ENCODE measurements around the gene C16orf74.
A peak's percentile ranks its signal among the peaks of the same experiment; 100 is the strongest.

Gene C16orf74

DNA sequence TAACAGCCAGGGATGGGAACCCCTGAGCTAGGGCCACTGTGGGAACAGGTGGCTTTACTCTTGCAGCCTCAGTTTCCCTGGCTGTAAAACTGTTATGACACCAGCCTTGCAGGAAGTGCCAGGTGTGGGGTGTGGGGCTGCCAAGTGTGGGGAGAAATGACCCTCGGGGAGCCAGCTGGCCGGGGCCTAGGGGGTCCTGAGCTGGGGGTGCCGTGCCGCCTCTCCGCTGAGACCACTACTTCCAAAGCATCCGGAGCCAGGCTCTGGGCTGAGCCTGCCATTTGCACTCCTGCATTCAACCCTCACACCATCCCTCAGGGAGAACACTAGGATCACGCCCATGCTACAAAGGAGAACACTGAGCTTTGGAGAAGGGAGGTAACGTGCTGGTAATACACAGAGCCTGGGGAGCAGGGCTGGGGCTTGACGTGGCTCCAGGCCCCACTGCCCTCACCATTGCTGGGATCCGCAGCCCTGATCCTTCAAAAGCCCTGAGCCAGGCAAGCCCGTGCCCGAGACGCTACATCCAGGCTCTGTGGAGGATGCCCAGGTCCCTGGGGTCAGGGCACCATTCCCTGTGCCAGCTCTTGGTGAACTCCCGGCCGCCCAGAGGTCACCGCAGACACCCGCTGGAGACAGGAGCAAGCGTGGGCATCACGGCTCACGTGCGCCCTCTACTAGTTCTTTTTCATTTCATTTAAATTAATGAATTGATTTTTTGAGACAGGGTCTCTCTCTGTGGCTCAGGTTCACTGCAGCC is 33.3 kb downstream of the C16orf74 start:
- peak; percentile 59 for DNase-seq (ENCODE audit: low spot score)

DNA sequence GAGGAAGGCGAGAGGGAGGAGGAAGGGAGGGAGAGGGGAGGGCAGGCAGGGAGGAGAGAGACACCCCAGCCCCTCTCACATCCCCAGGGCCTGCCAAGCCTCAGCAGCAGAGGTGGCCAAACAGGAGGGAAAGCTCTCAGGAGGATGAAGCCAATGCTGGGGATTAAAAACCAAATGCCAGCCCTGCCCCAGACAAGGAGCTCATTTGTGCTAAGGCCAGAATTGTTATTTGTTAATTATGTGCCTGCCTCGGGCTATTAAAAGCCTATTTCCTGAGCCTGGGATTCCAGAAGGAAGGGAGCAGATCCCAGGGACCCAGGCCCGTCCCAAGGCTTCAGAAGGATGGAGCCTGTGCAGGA is 34.2 kb downstream of the C16orf74 start:
- no peak for DNase-seq (ENCODE audit: low spot score)

DNA sequence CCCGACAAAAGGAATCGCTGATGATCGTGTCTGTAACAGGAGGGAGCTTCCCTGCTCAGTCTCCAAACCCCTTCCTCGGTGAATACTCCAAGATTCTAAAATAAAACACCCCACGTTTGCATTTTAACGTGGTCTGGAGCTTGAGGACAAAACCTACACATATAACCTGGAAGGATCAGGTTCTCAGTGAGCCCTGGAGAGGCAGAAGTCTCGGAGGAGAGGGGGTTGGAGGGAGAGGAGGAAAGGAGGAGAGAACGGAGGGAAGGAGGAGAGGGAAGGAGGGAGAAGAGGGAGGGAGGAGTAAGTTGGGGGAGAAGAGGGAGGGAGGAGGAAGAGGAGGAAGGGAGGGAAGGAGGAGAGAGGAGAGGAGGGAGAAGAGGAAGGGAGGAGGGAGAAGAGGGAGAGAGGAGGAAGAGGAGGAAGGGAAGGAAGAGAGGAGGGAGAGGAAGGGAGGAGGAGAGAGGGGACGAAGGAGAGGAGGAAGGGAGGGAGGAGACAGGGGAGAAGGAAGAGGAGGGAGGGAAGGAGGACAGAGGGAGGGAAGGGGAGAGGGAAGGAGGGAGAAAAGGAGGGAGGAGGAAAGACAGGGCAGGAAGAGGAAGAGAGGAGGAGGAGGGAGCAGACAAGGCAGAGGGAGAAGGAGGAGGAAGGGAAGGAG is 34.7 kb downstream of the C16orf74 start:
- no peak for DNase-seq (ENCODE audit: low spot score)

DNA sequence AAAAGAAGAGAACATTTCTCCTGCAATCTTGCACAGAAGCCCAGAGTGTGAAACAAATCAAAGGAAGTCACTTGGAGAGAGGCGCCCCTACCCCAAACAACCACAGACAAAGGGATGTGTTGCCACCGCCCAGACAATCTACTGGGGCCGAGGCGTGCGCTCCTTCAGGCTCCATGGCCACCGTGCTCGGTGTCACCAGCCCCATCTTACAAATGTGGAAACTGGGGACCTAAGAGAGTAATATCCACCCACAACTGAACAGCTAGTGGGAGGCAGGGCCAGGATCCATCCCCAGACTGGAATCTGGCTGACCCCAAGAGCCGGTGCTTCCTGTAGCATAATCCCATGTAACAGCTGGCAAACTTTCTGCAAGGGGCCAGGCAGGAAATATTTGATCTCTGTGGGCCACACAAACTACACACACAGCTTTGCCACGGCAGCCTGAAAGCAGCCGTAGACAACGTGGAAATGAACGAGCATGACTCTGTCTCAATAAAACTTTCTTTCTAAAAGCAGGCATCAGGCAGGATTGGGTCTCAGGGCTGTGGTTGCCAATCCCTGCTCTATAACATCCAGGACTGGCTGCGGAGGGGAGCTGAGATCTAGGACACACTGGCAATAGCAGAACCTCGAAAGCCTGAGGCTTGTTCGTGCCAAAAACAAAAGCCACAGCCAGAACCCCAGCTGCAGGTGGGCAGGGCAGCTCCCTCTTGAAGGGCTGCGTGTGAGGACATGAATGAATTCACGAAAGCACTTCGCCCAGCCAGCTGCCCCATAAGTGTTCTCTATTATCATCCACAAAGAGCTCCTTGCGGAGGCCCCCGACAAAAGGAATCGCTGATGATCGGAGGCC is 35.5 kb downstream of the C16orf74 start:
- DNase-seq (ENCODE audit: low spot score), result peak; percentile 36

DNA sequence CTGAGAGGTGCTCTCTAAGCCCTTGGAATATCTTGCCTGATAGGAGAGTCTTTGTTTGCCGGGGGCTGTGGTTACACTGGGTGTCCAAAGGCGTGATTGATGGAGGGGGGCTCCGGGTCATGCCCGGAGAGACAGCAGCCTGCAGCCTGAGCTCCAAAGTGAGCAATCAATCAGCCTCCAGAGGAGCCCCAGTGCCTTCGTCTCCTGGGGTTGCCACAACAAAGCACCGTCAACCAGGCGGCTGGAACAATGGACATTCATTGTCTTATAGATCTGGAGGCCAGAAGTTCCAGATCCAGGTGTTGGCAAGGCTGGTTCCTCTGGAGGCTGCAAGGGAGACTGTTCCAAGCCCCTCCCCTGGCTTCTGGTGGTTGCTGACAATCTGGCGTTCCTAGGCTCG is 38.1 kb downstream of the C16orf74 start:
- peak; percentile 70 for DNase-seq (ENCODE audit: low spot score)

DNA sequence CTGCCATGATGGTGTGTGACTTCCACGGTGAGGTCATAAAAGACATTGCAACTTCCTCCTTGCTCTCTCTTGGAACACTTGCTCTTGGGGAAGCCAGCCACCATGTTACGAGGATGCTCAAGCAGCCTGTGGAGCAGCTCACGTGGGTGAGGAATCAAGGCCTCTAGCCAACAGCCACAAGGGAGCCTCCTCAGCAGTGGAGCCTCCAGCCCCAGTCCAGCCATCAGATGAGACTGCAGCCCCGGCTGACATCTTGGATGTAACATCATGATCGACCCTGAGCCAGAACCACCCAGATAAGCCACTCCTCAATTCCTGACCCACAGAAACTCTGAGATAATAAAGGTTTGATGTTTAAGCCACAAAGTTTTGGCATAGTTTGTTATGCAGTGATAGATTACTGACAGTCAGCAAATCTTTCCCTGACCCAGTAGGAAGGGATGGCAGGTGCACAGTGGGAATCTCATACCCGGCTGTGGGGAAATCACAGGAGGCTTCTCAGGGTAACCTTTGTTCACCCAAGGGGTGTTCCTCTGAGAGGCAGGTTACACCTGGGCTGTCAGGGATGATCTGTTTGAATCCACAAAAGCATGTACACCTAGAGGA is 38.8 kb downstream of the C16orf74 start:
- DNase-seq (ENCODE audit: low spot score), result no peak

DNA sequence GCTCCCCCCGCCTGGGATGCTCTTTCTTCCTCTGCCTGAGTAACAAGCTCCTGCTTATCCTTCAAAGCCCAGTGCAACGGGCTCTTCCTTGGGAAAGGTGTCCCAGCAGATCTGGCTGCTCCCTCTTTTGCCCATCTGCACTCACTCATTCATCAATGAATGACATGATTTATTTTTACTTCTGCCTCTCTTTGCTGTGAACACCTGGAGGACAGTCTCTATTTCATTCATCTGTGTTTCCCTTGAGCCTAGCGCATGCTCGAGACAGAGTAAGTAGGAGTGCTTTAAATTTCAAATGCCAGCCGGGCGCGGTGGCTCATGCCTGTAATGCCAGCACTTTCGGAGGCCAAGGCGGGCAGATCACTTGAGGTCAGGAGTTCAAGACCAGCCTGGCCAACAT is 40.2 kb downstream of the C16orf74 start:
- DNase-seq (ENCODE audit: low spot score), result no peak

DNA sequence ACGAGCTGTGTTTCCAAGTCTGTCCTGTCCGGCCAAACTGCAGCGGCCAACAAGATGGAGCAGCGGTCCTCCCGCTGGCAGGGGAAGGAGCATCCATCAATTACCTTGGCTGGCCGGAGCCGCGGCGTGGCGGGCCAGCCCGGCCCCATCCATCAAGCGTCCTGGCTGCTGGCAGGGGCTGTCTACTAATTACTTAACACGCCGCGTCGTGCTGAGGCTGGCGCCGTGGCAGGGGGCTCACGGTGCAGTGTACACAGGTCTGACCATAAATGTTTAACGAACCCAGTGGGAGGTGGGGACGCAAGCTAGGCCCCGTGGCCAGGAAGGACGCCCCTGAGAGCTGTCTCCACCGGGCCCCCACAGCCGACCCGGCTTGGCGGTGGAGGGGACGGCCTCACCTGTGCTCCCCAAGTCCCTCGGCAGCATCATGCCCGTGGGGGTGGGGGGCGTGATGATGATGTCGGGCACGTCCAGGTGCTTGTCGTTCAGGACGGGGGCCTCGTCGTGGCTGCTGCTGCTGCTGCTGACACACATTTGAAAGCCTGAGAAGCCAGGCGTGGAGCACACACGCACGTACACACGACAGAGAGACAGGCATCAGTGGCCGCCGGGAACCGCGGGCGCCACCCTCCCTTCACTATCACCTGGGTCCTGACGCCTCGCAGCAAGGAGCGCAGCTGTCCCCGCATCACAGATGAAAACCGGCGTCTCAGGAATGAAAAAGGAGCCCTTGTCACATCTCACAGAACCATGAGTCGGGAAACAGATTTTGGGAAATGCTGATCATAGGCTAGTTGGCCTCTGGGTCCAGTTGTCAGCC is 40.9 kb downstream of the C16orf74 start:
- DNase-seq (ENCODE audit: low spot score), result no peak

DNA sequence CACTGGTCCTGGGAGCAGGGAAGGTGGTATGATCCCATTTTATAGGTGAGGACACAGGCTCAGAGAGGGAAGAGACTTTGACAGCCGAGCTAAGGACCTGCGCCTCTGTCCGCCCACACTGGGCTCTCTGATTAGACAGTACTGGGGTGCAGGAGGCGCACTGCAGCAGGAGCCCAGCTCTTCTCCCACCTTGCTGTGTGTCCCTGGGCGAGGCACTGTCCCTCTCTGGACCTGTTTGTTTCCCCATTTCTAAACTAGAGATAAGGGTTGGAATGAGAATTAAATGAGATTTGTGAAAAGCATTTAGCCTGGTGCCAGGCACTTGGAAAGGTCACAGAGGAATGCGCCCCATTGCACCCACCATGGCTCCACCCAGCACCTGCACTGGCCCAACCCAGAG is 42.6 kb downstream of the C16orf74 start:
- DNase-seq (ENCODE audit: low spot score), result no peak

DNA sequence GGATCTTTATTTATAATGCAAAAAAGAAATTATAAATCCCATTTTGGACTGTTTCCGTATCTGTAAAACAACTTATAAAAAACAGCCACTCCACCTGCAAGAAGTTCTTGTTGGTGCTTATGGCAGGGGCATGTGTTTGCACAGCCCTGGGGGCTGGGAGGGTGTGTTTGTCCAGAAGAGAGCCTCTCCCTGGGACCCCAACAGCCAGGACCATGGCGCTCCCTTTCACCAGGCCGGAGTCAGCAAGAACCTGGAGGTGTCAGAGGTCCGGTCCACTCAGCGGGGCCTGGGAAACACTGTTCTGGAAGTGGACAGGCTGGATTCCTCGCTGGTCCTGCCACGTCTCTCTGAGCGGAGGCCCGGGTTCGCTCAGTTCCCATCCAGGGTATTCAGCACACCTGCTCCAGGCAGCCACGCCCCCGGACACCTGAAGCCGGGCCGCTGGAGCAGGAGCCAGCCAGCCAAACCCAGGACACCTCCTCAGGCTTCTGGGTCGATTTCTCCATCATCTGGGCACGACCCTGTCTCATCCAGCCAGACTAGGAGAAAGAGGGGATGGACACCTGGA is 43.3 kb downstream of the C16orf74 start:
- no peak for DNase-seq (ENCODE audit: low spot score)

DNA sequence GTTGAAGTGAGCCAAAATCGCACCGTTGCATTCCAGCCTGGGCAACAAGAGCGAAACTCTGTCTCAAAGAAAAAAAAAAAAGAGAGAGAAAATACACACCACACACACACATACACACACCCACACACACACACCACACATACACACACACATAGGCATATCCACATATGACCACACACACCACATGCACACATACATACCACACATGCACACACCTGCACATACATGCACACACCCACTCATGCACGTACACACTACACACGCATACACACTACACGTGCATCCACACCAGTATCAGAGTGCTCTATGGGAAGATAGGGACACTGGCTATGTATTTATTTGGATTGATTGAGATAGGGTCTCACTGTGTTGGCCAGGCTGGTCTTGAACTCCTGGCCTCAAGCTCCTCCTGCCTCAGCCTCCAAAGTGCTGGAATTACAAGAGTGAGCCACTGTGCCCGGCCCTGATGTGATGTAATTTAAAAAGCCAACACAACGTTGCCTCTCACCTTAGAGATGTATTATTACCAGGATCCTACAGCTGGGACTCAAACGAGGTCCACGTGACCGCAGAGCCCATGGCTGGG is 44.4 kb downstream of the C16orf74 start:
- DNase-seq (ENCODE audit: low spot score), result no peak

DNA sequence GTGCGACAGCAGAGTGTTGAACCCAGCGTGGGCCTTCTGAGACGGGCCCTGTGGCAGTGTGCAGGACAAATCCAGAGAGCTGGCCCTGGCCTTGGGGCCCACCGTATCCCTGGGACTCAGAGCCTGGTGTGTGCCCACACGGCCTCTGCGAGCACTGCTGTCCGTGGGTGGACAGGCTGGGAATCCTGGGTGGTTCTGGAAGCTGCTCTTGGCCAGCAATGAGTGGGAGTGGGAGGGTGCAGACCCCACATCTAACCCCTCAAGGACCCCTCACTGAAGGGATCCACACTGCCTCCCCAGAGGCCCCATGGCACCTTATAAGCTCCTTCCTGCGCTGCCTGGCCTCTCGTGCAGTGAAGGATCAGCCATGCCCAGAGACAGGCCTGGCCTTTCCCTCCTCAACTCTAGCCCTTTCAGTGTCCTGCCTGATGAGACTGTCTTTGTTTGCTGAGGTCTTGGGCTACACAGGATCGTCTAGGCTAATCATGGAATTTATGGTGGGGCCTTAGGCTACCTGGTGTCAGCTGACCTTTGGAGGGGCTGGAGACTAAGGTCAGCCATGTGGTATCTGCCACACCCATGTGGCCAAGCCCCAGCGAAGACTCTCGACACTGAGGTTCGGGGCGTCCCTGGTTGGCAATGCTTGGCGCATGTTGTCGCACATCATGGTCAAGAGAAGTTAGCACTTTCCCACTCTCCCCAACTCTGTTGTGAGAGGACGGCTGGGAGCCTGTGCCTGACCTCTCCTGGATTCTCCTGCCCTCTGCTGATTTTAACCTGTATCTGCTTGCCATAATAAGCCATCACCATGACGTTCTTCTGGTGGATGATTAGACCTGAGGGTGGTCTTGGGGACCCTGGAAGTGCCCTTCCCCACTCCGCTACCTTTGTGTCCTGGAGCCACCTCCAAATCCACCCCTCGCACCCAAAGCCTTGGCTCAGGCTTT is 45.7 kb downstream of the C16orf74 start:
- no peak for DNase-seq (ENCODE audit: low spot score)

DNA sequence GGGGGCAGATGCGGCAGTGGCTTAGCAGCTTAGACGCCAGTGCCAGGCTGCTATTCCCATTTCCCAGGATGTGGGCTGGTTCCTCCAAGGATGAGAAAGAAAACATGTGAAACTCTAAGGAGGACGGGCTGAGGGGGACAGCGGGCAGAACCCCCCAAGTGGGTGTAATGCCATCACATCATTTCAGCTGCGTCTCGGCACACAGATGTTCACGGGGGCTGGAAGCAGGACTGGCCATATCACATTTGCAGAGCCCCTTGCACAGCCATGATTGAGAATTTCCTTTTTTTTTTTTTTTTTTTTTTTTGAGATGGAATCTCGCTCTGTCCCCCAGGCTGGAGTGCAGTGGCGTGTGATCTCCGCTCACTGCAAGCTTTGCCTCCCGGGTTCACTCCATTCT is 46.9 kb downstream of the C16orf74 start:
- DNase-seq (ENCODE audit: low spot score), result no peak

DNA sequence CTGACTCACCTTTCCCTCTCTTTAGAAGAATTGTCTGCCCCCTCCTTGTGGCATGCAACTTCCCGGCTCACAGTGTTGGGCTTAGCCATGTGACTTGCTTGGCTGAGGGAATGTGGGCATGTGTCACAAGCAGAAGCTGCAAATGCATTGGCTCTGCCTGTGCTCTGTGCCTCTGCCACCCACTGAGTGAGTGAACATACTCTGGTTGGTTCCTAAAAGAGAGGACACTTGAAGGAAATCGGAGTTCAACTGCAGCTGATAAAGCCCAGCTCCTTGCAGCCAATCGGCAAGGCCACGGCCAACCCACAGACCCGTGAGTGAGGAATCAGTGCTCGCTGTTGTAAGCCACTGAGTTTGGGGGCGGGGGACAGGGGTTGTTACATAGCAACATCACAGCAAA is 51.3 kb downstream of the C16orf74 start:
- DNase-seq (ENCODE audit: low spot score), result no peak

DNA sequence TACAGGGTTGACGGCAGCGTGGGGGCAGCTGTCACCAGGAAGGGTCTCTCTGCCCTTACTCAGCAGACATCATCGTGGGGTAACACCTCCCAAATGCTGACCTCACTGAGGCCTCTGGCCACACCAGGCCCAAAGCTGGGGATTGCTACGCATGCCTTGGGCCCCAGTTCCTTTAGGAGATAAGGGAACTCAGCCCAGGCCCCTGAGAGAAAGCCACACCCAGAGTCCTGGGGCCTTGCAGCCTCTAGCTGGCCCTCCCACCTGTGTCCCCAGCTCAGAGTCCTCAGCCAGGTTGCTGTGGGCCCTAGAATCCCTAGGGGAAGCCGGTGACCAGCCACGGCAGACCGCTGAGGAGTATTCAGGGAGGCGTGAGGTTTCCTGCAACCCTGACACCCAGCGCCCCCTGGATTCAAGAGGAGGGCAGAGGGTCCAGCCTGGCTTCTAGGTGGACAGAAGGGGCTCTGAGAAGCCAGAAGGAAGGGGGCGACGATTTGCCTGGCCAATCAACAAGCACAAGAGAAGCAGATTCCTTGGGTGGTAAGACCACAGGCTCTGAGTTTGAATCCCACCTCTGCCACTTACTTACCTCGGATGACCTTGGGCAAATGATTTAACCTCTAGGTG is 51.8 kb downstream of the C16orf74 start:
- no peak for DNase-seq (ENCODE audit: low spot score)

DNA sequence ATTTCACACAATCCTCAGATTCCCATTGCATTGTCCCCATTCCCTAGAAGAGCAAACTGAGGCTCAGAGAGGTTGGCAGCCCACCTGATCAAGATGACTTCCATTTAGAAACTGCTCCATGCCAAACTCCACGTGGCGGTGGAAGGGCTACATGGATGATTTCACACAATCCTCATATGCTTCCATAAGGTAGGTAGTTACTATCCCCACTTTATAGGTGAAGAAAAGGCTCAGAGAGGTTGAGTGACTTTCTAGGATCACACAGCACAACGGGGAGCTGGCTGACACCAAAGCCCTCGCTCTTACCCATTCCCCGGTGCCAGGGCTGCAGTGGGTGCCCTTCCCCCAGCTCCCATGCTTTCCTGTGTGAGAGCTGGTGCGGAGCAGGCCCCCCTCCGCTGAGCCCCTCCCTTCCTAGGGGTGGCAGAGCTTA is 52.4 kb downstream of the C16orf74 start:
- no peak for DNase-seq (ENCODE audit: low spot score)

DNA sequence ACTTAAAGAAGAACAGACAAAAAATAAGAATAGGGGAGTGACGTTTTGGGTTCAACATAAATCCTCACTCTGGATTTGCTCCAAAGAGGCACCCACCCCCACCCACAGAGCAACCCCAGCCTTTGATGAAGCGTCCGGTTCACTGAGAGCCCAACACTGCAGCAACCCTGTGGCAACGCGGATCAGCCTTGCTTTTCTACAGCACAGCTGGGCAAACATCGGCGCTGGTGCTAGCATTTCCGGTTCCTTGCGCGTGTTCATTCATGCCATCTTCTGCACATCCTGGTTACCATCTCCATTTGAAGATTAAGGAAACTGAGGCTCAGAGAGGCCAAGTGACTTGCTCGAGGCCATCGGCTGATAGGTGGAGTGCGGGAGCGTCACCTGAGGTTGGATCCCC is 53.5 kb downstream of the C16orf74 start:
- DNase-seq (ENCODE audit: low spot score), result no peak

DNA sequence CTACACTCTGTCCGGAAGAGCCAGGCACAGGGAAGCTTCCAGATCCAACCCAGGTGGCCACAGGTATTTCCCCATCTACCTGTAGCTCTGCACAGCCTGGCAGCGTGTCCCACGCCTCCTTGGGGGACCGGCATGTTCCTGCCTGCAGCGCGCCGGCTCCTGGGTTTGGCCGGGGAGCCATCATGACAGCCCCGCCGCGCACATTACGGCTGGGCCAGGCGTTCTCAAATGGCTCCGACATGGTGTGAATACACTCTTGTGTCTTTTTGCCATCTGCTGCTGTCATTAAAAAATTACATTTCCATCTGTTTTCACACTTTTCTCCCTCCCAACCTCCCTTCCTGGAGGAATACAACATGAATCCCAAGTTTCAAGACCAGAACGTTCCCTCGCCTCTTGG is 54.1 kb downstream of the C16orf74 start:
- no peak for DNase-seq (ENCODE audit: low spot score)

All from SW480 (cell line).